ENCODE measurements around the gene RILP.

The RILP gene

GRCh38 chr17:1601571-1601970 is 48.1 kb downstream of the RILP start:
- Histone ChIP-seq H3K4me1 (ENCODE audit: control insufficient read depth, insufficient read depth, low read length) (peaks cover 7% of the 10 kb centered on the region), H3K27me3 (ENCODE audit: control insufficient read depth, insufficient read depth, low read length) (no peaks in the 10 kb centered on the region), H3K4me3 (ENCODE audit: low read length) (no peak overlapping the region), H3K27ac (ENCODE audit: low read length) (no peak overlapping the region), H3K9me3 (ENCODE audit: control insufficient read depth, insufficient read depth, low read length) (no peaks in the 10 kb centered on the region), H3K36me3 (ENCODE audit: control insufficient read depth, insufficient read depth, low read length) (no peaks in the 10 kb centered on the region)
- no CpG with 5 or more reads among the region's 14 CpGs for WGBS (ENCODE audit: insufficient coverage, insufficient read length)
- no peak for DNase-seq (ENCODE audit: low read depth, low spot score)

- H3K4me3 ChIP-seq (ENCODE audit: low read length), result no peak overlapping the region
- H3K36me3 ChIP-seq (ENCODE audit: control insufficient read depth, insufficient read depth, low read length), result no peaks in the 10 kb centered on the region
- H3K27me3 ChIP-seq (ENCODE audit: control insufficient read depth, insufficient read depth, low read length), result no peaks in the 10 kb centered on the region
- no peaks in the 10 kb centered on the region for H3K9me3 ChIP-seq (ENCODE audit: control insufficient read depth, insufficient read depth, low read length)
- no CpG with 5 or more reads among the region's 8 CpGs for WGBS (ENCODE audit: insufficient coverage, insufficient read length)
- no peak overlapping the region for H3K27ac ChIP-seq (ENCODE audit: low read length)
- no peak for DNase-seq (ENCODE audit: low read depth, low spot score)
- no peaks in the 10 kb centered on the region for H3K4me1 ChIP-seq (ENCODE audit: control insufficient read depth, insufficient read depth, low read length)
Measured at GRCh38 chr17:1598399-1599095, 51.1 kb downstream of the RILP start.

- no peak overlapping the region for H3K4me3 ChIP-seq (ENCODE audit: low read length)
Measured at GRCh38 chr17:1597861-1598342, 51.8 kb downstream of the RILP start.

More at GRCh38 chr17:1597861-1598342, 51.8 kb downstream of the RILP start:
- no peaks in the 10 kb centered on the region for H3K9me3 ChIP-seq (ENCODE audit: control insufficient read depth, insufficient read depth, low read length)
- no peak overlapping the region for H3K27ac ChIP-seq (ENCODE audit: low read length)
- H3K27me3 ChIP-seq (ENCODE audit: control insufficient read depth, insufficient read depth, low read length), result no peaks in the 10 kb centered on the region
- peaks cover 3% of the 10 kb centered on the region; the same call in 1 of the 2 replicates for H3K4me1 ChIP-seq (ENCODE audit: control insufficient read depth, insufficient read depth, low read length)
- H3K36me3 ChIP-seq (ENCODE audit: control insufficient read depth, insufficient read depth, low read length), result no peaks in the 10 kb centered on the region
- DNase-seq (ENCODE audit: low read depth, low spot score), result no peak
- WGBS (ENCODE audit: insufficient coverage, insufficient read length), result no CpG with 5 or more reads among the region's 14 CpGs

All from iPS DF 6.9 (cell line).